GM18861 (cell line): ENCODE measurements around the gene MAEL.

Experiments used
- ATAC-seq: cut with Tn5 transposase; IDR thresholded peaks from one replicate; pipeline ENCODE4 v1.9.1; 2021; ENCODE audit not compliant: unreplicated experiment

MAEL gene

DNA sequence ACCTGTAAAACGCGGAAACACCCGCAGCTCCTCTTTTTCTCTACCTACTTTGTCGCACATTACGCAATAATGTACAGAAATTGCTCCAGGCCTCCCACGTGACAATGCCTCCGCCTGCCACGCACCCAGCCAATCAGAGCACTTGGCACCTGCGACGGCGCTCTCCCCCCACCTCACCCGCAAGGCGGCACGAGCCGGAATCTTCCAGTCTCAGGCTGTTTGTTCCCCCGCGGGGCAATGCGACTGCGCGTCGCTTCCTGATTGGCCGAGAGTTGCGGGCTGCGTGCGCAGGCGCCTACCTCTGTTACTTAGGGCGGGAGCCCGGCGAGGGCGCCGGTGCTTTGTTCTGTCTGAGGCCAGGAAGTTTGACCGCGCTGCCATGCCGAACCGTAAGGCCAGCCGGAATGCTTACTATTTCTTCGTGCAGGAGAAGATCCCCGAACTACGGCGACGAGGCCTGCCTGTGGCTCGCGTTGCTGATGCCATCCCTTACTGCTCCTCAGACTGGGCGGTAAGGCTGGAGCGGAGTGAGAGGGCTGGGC is at the start of gene MAEL:
Gene MAEL (plus strand): TSS at position 307 of the 542 bp plus-strand sequence. CDS start 73 bp downstream, at position 380.
- no peak for ATAC-seq

DNA sequence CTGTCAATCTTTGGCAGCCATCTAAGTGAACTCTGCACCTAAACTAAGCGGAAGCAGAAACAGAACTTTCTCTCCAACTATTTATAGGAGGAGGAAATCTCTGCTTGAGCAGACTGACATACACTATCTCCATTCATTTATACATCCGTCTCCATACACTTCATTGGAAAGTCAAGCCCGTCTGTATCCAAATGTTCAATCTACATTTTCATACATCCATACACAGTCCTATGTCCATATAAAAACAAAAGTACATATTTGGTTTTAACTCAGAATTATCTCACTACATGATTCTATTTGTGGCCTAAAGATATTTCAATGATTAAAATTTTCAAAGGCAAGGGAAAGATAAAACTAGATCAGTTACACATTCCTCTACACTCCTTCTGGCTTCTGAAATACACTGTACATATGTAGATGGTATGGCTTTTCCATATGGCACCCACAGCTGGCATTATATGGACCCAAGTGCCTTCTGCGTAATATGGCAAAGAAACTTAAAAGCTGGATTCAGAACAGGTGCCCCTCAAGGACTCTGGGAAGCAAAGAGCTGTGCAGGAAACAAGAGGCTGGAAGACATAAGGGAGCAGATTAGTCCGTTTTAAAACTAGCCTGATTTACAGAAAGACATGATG is 49.2 kb upstream of the MAEL start:
- ATAC-seq, result no peak

DNA sequence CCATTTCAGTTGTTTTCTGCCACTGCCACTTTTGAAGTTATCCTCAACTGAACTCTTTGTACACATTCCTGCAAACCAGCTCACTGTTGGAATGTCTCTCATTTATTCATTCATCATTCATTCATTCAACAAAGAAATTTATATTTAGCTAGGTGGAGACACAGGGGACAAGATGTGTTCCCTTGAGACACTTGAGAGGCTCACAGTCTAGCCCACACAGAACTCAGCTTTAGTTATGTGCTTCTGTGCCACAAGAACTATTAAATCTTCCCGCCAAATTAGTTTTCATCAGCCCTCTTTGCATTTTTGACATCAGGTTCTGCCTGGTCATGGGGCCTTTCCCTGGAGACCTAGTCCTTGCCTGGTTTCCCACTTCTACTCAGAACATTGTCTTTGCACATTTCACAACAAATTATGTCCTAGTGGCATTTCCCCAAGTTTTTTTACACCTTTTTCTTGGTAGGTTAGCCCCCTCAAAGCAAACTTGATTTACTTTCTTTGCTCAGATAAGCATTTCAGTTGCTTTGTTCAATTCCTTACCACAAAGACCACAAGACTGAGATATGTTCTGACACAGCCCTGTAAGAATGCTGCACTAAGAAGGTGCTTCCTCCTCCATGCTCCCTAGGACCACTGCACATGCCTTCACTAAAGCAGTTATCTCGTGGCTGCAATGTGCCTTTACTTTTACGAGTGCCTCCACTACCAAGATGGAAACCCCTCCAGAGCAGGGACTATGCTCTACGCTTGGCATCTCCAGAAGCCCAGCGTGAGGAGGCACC is 44.7 kb upstream of the MAEL start:
- peak; percentile 49 for ATAC-seq

GRCh38 chr1:166947398-166948043 is 41.6 kb upstream of the MAEL start:
- no peak for ATAC-seq

GRCh38 chr1:166948856-166949350 is 40.2 kb upstream of the MAEL start:
- no peak for ATAC-seq

GRCh38 chr1:166950156-166950555 is 38.9 kb upstream of the MAEL start:
- no peak for ATAC-seq

DNA sequence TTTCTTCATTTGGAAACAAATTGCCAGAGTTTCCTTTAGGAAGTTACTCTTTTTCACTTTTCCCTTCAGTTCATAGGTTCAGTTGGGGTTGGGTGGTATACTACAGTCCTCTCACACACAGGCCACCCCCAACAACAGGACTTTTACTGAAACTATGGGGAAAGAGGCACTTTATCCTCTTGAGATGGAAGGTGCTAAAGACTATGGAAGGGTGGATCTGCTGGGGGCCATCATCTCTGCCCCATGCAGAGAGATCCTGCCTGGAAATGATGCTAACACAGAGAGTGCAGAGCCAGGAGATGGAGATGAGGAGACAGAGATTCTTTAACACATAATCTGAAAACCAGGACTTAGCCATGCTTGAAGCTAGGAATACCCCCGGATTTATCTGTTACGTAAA is 38.0 kb upstream of the MAEL start:
- no peak for ATAC-seq

- no peak for ATAC-seq
Measured at GRCh38 chr1:166952002-166952746, 36.9 kb upstream of the MAEL start.

GRCh38 chr1:166953491-166953890 is 35.6 kb upstream of the MAEL start:
- ATAC-seq, result no peak

DNA sequence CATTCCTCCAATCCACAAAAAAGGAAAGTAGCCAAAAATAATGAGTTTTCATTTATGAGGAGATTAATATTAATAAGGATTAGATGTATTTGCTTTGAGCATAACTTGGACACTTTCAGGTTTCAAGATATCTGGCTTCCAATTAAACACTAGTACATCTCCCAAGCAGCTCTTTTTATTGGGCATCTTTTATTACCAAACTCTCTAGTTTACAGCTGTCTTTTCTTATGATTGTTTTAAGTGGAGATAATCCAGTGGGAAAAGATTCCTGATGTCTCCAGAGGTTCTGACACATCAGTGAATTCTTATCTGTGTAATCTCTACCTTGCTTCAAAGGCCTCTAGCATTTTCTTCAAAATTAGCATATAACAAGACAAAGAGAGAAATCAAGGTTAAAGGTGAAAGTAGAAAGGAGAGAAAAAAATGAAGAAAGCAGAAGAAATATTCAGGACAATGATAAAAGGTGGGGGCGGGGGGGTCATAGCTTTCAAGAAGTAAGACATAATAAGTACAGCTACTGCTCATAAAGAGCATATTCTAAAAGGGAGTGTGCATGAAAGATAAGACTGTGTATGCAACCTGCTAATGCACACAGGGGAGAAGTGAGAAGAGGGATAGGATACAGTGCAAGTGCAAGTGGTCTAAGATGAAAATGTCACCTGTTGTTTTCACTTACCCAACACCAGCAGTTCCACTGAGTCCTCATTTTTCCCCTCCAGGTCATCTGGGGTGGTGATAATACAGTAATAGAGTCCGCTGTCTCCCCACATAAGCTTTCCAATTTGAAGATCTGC is 32.8 kb upstream of the MAEL start:
- ATAC-seq, result no peak

DNA sequence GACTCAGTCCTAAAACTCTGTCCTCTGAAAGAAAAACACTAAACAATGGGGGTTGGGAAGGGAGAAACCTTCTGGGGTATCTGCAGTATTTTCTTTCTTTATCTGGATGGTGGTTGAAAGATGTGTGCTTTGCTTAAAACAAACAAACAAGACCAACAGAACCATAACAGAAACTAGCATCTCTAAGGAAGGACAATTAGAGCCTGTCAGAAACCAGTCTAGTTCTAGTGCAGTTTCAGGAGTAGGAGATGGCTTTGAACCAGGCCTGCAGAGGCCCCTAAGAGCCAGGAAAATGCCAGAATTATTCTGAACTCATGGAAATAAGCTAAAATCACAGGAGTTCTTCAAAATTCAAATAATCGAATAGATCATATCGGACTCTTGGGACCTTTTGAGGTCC is 32.2 kb upstream of the MAEL start:
- ATAC-seq, result no peak

DNA sequence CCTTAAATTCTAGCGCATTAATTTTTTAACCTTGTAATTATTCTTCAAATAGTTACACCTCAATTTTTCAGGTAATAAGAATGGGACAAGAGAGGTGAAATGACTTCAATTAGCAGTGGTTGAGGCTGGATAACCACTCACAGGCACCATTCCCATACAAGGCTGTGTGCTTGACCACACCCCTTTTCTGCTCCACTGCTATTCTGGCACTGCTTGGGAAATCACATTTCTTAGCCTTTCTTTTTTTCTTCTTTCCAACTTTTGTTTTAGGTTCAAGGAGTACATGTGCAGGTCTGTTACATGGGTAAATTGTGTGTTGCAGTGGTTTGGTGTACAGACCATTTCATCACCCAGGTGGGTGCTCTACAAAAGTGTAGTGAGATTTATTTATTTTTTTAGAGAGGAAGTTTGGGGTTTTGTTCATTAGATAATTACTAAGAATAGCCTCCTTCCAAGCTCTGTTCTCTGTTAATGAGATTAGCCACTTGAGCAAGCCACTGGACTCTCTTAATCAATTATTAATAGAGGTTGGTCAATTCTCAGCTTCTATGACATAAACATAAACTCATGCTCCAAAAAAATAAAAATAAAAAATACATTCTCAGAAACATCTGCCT is 28.1 kb upstream of the MAEL start:
- peak; percentile 75 for ATAC-seq

GRCh38 chr1:166969074-166969677 is 19.9 kb upstream of the MAEL start:
- peak; percentile 85 for ATAC-seq

DNA sequence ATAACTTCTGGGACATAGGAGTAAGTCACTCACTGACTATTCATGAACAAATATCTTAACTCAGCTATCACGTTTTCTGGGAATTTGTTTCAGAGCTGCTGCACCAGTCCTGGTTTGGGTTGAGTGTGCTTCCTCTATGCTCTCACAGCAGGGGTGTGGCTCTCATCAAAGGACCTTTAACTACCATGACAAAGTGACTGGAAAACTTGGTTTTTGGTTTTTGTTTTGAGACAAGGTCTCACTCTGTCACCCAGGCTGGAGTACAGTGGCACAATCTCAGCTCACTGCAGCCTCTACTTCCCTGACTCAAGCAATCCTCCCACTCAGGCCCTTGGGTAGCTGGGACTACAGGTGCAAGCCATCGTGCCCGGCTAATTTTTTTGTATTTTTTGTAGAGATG is 17.8 kb upstream of the MAEL start:
- ATAC-seq, result no peak

DNA sequence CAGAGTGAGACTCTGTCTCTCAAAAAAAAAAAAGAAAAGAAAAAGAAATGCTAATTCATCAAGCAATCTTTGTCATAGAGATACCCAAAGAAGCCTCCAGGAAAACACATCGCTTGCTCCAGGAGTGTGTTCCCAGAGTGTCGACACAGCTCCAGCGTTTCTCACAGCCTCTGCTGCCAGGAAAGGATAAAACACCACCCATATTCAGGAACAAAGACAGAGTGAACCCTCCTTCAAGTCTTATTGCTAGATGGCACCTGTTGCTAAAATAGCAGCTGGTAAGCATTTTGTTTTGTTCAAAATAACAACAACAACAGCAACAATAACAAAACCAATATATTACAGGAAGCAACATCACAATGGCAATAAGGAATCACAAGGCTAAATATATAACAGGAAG is 16.9 kb upstream of the MAEL start:
- no peak for ATAC-seq

GRCh38 chr1:166972826-166973225 is 16.3 kb upstream of the MAEL start:
- ATAC-seq, result no peak

DNA sequence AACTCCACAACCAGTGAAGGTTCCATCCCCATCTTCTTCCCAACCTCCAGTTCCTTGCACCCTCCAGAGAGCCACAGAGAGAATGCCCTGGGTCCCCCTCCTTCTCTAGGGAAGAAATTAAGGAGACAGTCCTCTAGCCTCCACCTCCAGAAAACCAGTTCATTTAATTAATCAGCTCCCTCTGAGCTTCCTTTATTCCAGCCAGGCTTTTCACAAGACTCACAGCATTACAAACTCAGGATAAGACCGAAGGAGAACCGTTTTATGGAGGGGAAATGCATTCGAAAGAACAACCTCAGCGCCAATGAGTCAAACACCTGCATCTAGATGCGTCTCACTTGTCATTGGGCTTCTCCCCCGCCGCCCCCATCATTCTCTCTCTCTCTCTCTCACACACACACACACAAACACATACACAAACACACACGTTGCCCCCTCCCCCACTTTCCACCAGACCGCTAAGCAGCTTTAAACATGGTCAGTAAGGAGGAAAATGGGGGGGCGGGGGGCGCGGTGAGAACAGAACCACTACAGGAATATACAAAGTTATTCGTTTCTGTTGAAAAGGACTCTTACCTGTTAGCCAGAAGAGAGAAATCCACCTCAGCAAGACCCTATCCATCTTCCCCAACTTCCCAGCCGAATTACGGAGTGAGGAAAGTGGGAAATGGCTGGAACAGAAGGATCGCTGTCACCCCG is 14.3 kb upstream of the MAEL start:
- no peak for ATAC-seq

GRCh38 chr1:166975361-166976129 is 13.5 kb upstream of the MAEL start, which contains the start of gene ILDR2:
TSS of gene ILDR2 (minus strand) at chr1:166975540. CDS start at chr1:166975268, 272 bp downstream.
- peak; percentile 40 for ATAC-seq
